Measurements from ENCODE around the gene PLEKHA8. TPM values are rescaled to one million over a fixed set of nuclear protein-coding genes. Genes with fewer than 3 reads are reported as not detected.

The PLEKHA8 gene
- total RNA-seq, 1 experiment from 2014 or later: 23.0 TPM

- no TSS peak for BruUV-seq (replicated peaks)
- H3K4me3 ChIP-seq: no peak overlapping the region
- POLR2A ChIA-PET (ENCODE audit: unreplicated experiment): no interaction called here
- no peaks in the 10 kb centered on the region for H3K9me2 ChIP-seq (ENCODE audit: insufficient read depth)
- peaks cover 5% of the 10 kb centered on the region; the same call in 1 of the 2 replicates for H4K20me1 ChIP-seq (ENCODE audit: insufficient read depth)
- no peaks in the 10 kb centered on the region for H3K79me2 ChIP-seq (ENCODE audit: low read depth)
- no peaks in the 10 kb centered on the region for H3K36me3 ChIP-seq (ENCODE audit: low read depth)
- CTCF ChIA-PET: no interaction called here
- H2AFZ ChIP-seq: no peak overlapping the region
- no peak for DNase-seq
- TF ChIP-seq CTCF (conservative IDR thresholded peaks at IDR 0.05) (no peak), EZH2 (IDR thresholded peaks at IDR 0.05; ENCODE audit: low read depth) (no peak)
- H3K27me3 ChIP-seq (ENCODE audit: insufficient read depth, low read depth): peaks cover 27% of the 10 kb centered on the region; the same call in 1 of the 2 replicates
- H3K9me3 ChIP-seq (ENCODE audit: insufficient read depth, low read depth): no peaks in the 10 kb centered on the region
- H3F3A ChIP-seq (ENCODE audit: insufficient read depth, low read depth): peaks cover 39% of the 10 kb centered on the region
- H3K4me2 ChIP-seq: no peak overlapping the region
- intact Hi-C loops (cut with micrococcal nuclease; ENCODE audit: unreplicated experiment): loop anchor here (10.0 kb wide), 1 partner anchor 359 kb away; the partner anchor contains the start of gene GGCT
- no peak overlapping the region for H3K27ac ChIP-seq
- H3K4me1 ChIP-seq (replicated peaks; ENCODE audit: insufficient read depth): peaks cover 43% of the 10 kb centered on the region
Measured at GRCh38 chr7:30145426-30145970, 117.3 kb downstream of the PLEKHA8 start.

GRCh38 chr7:30146127-30146612 is 118.0 kb downstream of the PLEKHA8 start:
- ChIA-PET POLR2A (ENCODE audit: unreplicated experiment) (no interaction called here), CTCF (interaction anchor here (0.6 kb wide), 1 partner anchor 256 kb away, joined by 3 read pairs; no protein-coding TSS in a partner anchor)
- DNase-seq: no peak
- Histone ChIP-seq H2AFZ (no peak overlapping the region), H3K36me3 (ENCODE audit: low read depth) (no peaks in the 10 kb centered on the region), H3K9me2 (ENCODE audit: insufficient read depth) (no peaks in the 10 kb centered on the region), H3K79me2 (ENCODE audit: low read depth) (no peaks in the 10 kb centered on the region), H3F3A (ENCODE audit: insufficient read depth, low read depth) (peaks cover 39% of the 10 kb centered on the region), H3K27ac (no peak overlapping the region), H3K4me2 (no peak overlapping the region), H3K4me1 (replicated peaks; ENCODE audit: insufficient read depth) (peaks cover 43% of the 10 kb centered on the region), H3K4me3 (no peak overlapping the region), H3K9me3 (ENCODE audit: insufficient read depth, low read depth) (no peaks in the 10 kb centered on the region), H3K27me3 (ENCODE audit: insufficient read depth, low read depth) (peaks cover 27% of the 10 kb centered on the region; the same call in 1 of the 2 replicates), H4K20me1 (ENCODE audit: insufficient read depth) (peaks cover 5% of the 10 kb centered on the region; the same call in 1 of the 2 replicates)
- intact Hi-C loops (cut with micrococcal nuclease; ENCODE audit: unreplicated experiment): loop anchor here (10.0 kb wide), 1 partner anchor 359 kb away; the partner anchor contains the start of gene GGCT
- BruUV-seq (replicated peaks): no TSS peak
- TF ChIP-seq CTCF (conservative IDR thresholded peaks at IDR 0.05) (no peak), EZH2 (IDR thresholded peaks at IDR 0.05; ENCODE audit: low read depth) (no peak)

DNA sequence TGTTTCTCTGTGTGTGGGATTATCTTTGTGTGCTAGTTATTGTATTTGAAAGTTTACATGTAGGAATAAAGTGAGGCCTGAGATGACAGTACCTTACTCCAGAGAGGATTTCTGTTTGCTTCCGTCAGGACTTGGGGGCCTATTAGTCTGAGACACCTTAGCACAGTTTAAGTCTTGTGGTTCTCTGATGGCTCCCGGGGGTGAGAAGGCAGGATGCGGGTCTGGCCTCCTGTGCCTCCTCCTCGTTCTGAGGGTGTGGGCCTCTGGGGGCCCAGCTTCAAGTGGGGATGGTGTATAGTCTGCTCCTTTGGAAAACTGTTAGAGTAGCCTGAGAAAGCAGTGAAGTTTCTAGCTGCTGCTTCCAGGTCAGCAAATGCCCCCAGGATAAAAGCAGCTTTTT is 119.0 kb downstream of the PLEKHA8 start:
- DNase-seq: no peak
- Histone ChIP-seq H3K27ac (no peak overlapping the region), H4K20me1 (ENCODE audit: insufficient read depth) (peaks cover 5% of the 10 kb centered on the region; the same call in 1 of the 2 replicates), H3K4me3 (no peak overlapping the region), H3K36me3 (ENCODE audit: low read depth) (no peaks in the 10 kb centered on the region), H3K9me3 (ENCODE audit: insufficient read depth, low read depth) (no peaks in the 10 kb centered on the region), H3K9me2 (ENCODE audit: insufficient read depth) (no peaks in the 10 kb centered on the region), H3K4me2 (no peak overlapping the region), H3F3A (ENCODE audit: insufficient read depth, low read depth) (peaks cover 33% of the 10 kb centered on the region), H2AFZ (no peak overlapping the region), H3K79me2 (ENCODE audit: low read depth) (no peaks in the 10 kb centered on the region), H3K4me1 (replicated peaks; ENCODE audit: insufficient read depth) (peaks cover 34% of the 10 kb centered on the region), H3K27me3 (ENCODE audit: insufficient read depth, low read depth) (peaks cover 27% of the 10 kb centered on the region; the same call in 1 of the 2 replicates)
- TF ChIP-seq EZH2 (IDR thresholded peaks at IDR 0.05; ENCODE audit: low read depth) (no peak), CTCF (conservative IDR thresholded peaks at IDR 0.05) (no peak)
- ChIA-PET POLR2A (ENCODE audit: unreplicated experiment) (interaction anchor here (0.6 kb wide), 1 partner anchor 161 kb away, joined by 4 read pairs; no protein-coding TSS in a partner anchor), CTCF (no interaction called here)
- no TSS peak for BruUV-seq (replicated peaks)
- intact Hi-C loops (cut with micrococcal nuclease; ENCODE audit: unreplicated experiment): loop anchor here (10.0 kb wide), 1 partner anchor 358 kb away; the partner anchor contains the start of gene GGCT

Measured in PC-9 (cell line).